ENCODE measurements around the gene CMTM3.
"Not testable (repeated sequence)": the region's sequence is repeated elsewhere in the genome, so short reads cannot be mapped to it uniquely, and the experiment has no call there.

Gene CMTM3

DNA sequence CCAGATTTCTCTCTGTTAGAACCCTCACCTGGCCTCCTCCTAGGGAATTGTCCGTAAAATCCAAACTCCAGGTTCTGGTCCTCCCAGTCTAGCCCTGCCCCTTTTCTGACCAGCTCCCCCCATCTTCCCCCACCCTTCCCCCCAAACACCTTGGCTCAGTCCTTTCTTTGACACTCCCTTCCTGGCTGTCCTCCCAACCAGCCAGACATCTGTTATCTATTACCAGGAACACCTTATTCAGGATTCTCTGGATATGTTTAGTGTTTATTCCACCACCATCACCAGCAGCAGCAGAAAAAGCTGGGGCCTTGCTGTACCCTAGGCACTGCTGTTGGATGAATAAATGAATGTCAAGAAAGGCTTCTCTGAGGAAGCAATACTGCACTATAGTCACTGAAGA lies 4.0 kb upstream of the CMTM3 start:
- no peaks in the 10 kb centered on the region for H3K4me1 ChIP-seq (ENCODE audit: insufficient read depth, low read length)
- no peaks in the 10 kb centered on the region for H3K36me3 ChIP-seq (ENCODE audit: insufficient read depth, low read length)
- H3K4me3 ChIP-seq (ENCODE audit: low read length), result no peak overlapping the region
- H3K27me3 ChIP-seq (ENCODE audit: insufficient read depth, low read length), result no peaks in the 10 kb centered on the region
- H3K27ac ChIP-seq (ENCODE audit: low read depth, low read length), result no peak overlapping the region
- no peak overlapping the region for H3K9ac ChIP-seq (ENCODE audit: low read depth, low read length)
- peaks cover 5% of the 10 kb centered on the region; the same call in 1 of the 2 replicates for H3K9me3 ChIP-seq (ENCODE audit: insufficient read depth, low read depth, low read length)
- WGBS, result 98% methylated on average over 1 of the region's 1 CpG

DNA sequence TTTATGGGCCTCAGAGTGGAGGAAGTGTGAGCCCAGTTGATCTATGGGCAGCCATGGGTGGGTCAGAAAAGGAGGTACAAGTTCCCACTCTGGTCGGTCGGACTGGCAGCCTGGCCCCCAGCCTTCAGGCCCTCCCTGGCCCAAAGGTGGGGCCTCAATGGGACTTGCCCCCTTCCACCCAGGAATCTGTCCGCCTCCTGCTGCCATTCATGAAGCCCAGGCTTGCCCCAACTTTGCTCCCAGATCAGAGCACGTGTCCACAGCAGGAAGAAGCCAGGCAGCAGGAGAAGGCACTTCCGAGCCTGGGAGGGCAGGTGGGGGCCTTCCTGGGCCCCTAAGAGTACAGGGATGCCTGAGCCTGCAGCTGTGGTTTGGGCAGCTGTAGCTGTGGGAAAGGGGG lies 3.0 kb upstream of the CMTM3 start:
- WGBS, result 91% methylated on average over 5 of the region's 5 CpGs
- H3K4me1 ChIP-seq (ENCODE audit: insufficient read depth, low read length), result peaks cover 4% of the 10 kb centered on the region; the same call in 1 of the 2 replicates
- no peaks in the 10 kb centered on the region for H3K27me3 ChIP-seq (ENCODE audit: insufficient read depth, low read length)
- H3K4me3 ChIP-seq (ENCODE audit: low read length), result no peak overlapping the region
- H3K36me3 ChIP-seq (ENCODE audit: insufficient read depth, low read length), result no peaks in the 10 kb centered on the region
- H3K9me3 ChIP-seq (ENCODE audit: insufficient read depth, low read depth, low read length), result peaks cover 5% of the 10 kb centered on the region; the same call in 1 of the 2 replicates
- no peak overlapping the region for H3K27ac ChIP-seq (ENCODE audit: low read depth, low read length)
- no peak overlapping the region for H3K9ac ChIP-seq (ENCODE audit: low read depth, low read length)

- WGBS, result 12% methylated on average over 32 of the region's 32 CpGs
- Histone ChIP-seq H3K4me3 (ENCODE audit: low read length) (peak overlapping the region; percentile 92), H3K27me3 (ENCODE audit: insufficient read depth, low read length) (no peaks in the 10 kb centered on the region), H3K36me3 (ENCODE audit: insufficient read depth, low read length) (0 out of 2 replicates have a peak, but pooled peaks cover under 1% of the 10 kb centered on the region), H3K27ac (ENCODE audit: low read depth, low read length) (peak overlapping the region; percentile 72; the same call in 1 of the 2 replicates), H3K9ac (ENCODE audit: low read depth, low read length) (peak overlapping the region; percentile 75), H3K4me1 (ENCODE audit: insufficient read depth, low read length) (peaks cover 9% of the 10 kb centered on the region), H3K9me3 (ENCODE audit: insufficient read depth, low read depth, low read length) (peaks cover 5% of the 10 kb centered on the region; the same call in 1 of the 2 replicates)
These were observed 748 bp upstream of the CMTM3 start for GRCh38 chr16:66603537-66604375.

GRCh38 chr16:66605177-66605978 lies 874 bp downstream of the CMTM3 start:
- Histone ChIP-seq H3K36me3 (ENCODE audit: insufficient read depth, low read length) (peaks cover 17% of the 10 kb centered on the region), H3K4me3 (ENCODE audit: low read length) (peak overlapping the region; percentile 92), H3K4me1 (ENCODE audit: insufficient read depth, low read length) (peaks cover 10% of the 10 kb centered on the region), H3K9me3 (ENCODE audit: insufficient read depth, low read depth, low read length) (peaks cover 5% of the 10 kb centered on the region; the same call in 1 of the 2 replicates), H3K27ac (ENCODE audit: low read depth, low read length) (peak overlapping the region; percentile 35; the same call in 1 of the 2 replicates), H3K9ac (ENCODE audit: low read depth, low read length) (peak overlapping the region; percentile 80), H3K27me3 (ENCODE audit: insufficient read depth, low read length) (no peaks in the 10 kb centered on the region)
- WGBS, result 3% methylated on average over 58 of the region's 61 CpGs

- 67% methylated on average over 9 of the region's 10 CpGs for WGBS
- no peak overlapping the region for H3K27ac ChIP-seq (ENCODE audit: low read depth, low read length)
- H3K4me3 ChIP-seq (ENCODE audit: low read length), result peak overlapping the region; percentile 92
- peaks cover 10% of the 10 kb centered on the region for H3K4me1 ChIP-seq (ENCODE audit: insufficient read depth, low read length)
- H3K36me3 ChIP-seq (ENCODE audit: insufficient read depth, low read length), result peaks cover 24% of the 10 kb centered on the region
- H3K9me3 ChIP-seq (ENCODE audit: insufficient read depth, low read depth, low read length), result peaks cover 2% of the 10 kb centered on the region; the same call in 1 of the 2 replicates
- H3K27me3 ChIP-seq (ENCODE audit: insufficient read depth, low read length), result no peaks in the 10 kb centered on the region
- H3K9ac ChIP-seq (ENCODE audit: low read depth, low read length), result peak overlapping the region; percentile 80; the same call in 1 of the 2 replicates
These were observed 1.7 kb downstream of the CMTM3 start for GRCh38 chr16:66605979-66606751.

- WGBS, result 43% methylated on average over 17 of the region's 17 CpGs
- no peak overlapping the region for H3K4me3 ChIP-seq (ENCODE audit: low read length)
- peak overlapping the region; percentile 73; the same call in 1 of the 2 replicates for H3K27ac ChIP-seq (ENCODE audit: low read depth, low read length)
- H3K4me1 ChIP-seq (ENCODE audit: insufficient read depth, low read length), result peaks cover 10% of the 10 kb centered on the region
- H3K36me3 ChIP-seq (ENCODE audit: insufficient read depth, low read length), result peaks cover 46% of the 10 kb centered on the region
- H3K9ac ChIP-seq (ENCODE audit: low read depth, low read length), result no peak overlapping the region
- H3K9me3 ChIP-seq (ENCODE audit: insufficient read depth, low read depth, low read length), result peaks cover 1% of the 10 kb centered on the region; the same call in 1 of the 2 replicates
- no peaks in the 10 kb centered on the region for H3K27me3 ChIP-seq (ENCODE audit: insufficient read depth, low read length)
These were observed 4.0 kb downstream of the CMTM3 start for GRCh38 chr16:66608241-66609138.

- peaks cover 52% of the 10 kb centered on the region for H3K36me3 ChIP-seq (ENCODE audit: insufficient read depth, low read length)
- no peak overlapping the region for H3K9ac ChIP-seq (ENCODE audit: low read depth, low read length)
- peak overlapping the region; percentile 24; the same call in 1 of the 2 replicates for H3K27ac ChIP-seq (ENCODE audit: low read depth, low read length)
These were observed 4.6 kb downstream of the CMTM3 start for GRCh38 chr16:66609139-66609510.

DNA sequence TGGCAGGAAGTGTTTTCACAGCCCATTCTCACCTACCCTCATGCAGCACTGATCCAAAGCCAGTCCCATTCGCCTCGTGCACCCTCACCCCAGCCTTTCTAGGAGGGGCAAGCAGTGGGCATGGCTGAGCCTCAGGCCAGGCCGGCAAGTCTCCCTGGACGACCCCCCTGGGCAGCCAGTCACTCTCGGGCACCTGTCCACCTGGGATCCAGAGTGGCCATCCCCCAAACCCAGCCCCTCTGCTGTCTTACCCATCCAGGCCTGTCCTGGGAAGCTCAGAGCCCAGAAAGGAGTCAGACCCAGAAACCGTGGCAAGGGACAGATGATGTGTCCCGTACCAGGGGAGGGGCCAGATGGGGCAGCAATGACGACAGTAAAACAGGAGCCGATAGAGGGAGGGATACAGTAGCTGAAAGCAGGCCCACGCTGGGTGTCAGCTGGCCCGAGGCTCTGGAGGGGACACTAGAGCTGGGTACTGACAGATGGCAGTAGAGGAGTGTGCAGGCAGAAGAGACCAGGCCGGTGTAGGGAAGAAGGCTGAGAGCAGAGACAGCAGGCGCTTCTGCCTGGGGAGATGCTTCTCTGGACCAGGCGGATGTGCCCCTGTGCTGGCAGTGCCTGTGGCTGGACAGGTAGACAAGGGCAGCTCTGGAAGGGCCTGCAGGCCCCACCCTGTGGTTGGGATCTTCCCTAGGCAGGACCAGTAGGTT lies 5.8 kb downstream of the CMTM3 start:
- no peak overlapping the region for H3K27ac ChIP-seq (ENCODE audit: low read depth, low read length)
- no peak overlapping the region for H3K4me3 ChIP-seq (ENCODE audit: low read length)
- H3K9ac ChIP-seq (ENCODE audit: low read depth, low read length), result no peak overlapping the region
- peaks cover 63% of the 10 kb centered on the region for H3K36me3 ChIP-seq (ENCODE audit: insufficient read depth, low read length)
- peaks cover 3% of the 10 kb centered on the region; the same call in 1 of the 2 replicates for H3K9me3 ChIP-seq (ENCODE audit: insufficient read depth, low read depth, low read length)
- H3K4me1 ChIP-seq (ENCODE audit: insufficient read depth, low read length), result peaks cover 10% of the 10 kb centered on the region
- no peaks in the 10 kb centered on the region for H3K27me3 ChIP-seq (ENCODE audit: insufficient read depth, low read length)
- WGBS, result 92% methylated on average over 14 of the region's 14 CpGs

More at GRCh38 chr16:66609139-66609510, 4.6 kb downstream of the CMTM3 start:
- peaks cover 3% of the 10 kb centered on the region; the same call in 1 of the 2 replicates for H3K9me3 ChIP-seq (ENCODE audit: insufficient read depth, low read depth, low read length)
- H3K4me1 ChIP-seq (ENCODE audit: insufficient read depth, low read length), result peaks cover 10% of the 10 kb centered on the region
- H3K27me3 ChIP-seq (ENCODE audit: insufficient read depth, low read length), result no peaks in the 10 kb centered on the region
- WGBS, result 89% methylated on average over 12 of the region's 12 CpGs
- no peak overlapping the region for H3K4me3 ChIP-seq (ENCODE audit: low read length)

DNA sequence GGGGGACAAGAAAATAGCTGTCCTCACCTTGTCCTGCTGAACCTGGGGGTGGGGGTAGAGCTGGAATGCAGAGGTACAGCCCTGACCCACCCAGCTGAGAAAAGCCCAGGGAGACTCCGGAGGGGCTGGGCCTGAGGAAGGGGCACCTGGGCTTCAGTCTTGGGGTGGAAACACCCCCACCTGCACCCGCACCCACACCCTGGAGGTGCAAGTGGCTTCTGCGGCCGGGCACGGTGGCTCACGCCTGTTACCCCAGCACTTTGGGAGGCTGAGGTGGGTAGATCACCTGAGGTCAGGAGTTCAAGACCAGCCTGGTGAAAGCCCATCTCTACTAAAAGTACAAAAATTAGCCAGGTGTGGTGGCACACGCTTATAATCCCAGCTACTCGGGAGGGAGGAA lies 7.4 kb downstream of the CMTM3 start:
- H3K4me3 ChIP-seq (ENCODE audit: low read length); H3K27me3 ChIP-seq (ENCODE audit: insufficient read depth, low read length); H3K27ac ChIP-seq (ENCODE audit: low read depth, low read length); H3K9me3 ChIP-seq (ENCODE audit: insufficient read depth, low read depth, low read length); H3K9ac ChIP-seq (ENCODE audit: low read depth, low read length): not testable (repeated sequence)
- 98% methylated on average over 8 of the region's 8 CpGs for WGBS
- peaks cover 16% of the 10 kb centered on the region for H3K4me1 ChIP-seq (ENCODE audit: insufficient read depth, low read length)
- H3K36me3 ChIP-seq (ENCODE audit: insufficient read depth, low read length), result peaks cover 63% of the 10 kb centered on the region
